GM23338 (cell line): ENCODE data around the gene DSCAML1.

ENCODE experiments used
- CREB1 ChIP-seq: fragments of 250-450 bp; sonication (Bioruptor Pico); IDR thresholded peaks from 2 replicates; pipeline ENCODE4 v1.5.0; 2020; ENCODE audit warnings: low read depth, mild to moderate bottlenecking, moderate library complexity
- CTCF ChIP-seq, 2 experiments: fragments of 200-600 bp in 1 of 2; sonication (generic) in 1 of 2; conservative IDR thresholded peaks; 2 replicates each; pipeline versions ENCODE4 v1.5.1 to v1.6.1; 2016 to 2017; ENCODE audit warnings: antibody characterized with exemption in 2 of 2, low read depth in 2 of 2, mild to moderate bottlenecking in 2 of 2, moderate library complexity in 1 of 2
- ETS1 ChIP-seq: IDR thresholded peaks from 2 replicates; pipeline ENCODE4 v1.6.1; 2016; ENCODE audit warnings: antibody characterized with exemption
- EZH2 ChIP-seq: fragments of 200-600 bp; sonication (generic); IDR thresholded peaks from one replicate; pipeline ENCODE4 v1.8.0; 2017; ENCODE audit warnings: antibody characterized with exemption, mild to moderate bottlenecking, low read depth; ENCODE audit not compliant: unreplicated experiment
- EZH2phosphoT487 ChIP-seq: fragments of 200-600 bp; sonication (generic); IDR thresholded peaks from one replicate; pipeline ENCODE4 v1.8.1; 2018; ENCODE audit warnings: antibody characterized with exemption; ENCODE audit not compliant: unreplicated experiment
- NANOG ChIP-seq: IDR thresholded peaks from 2 replicates; pipeline ENCODE4 v1.6.1; 2016; ENCODE audit warnings: antibody characterized with exemption, borderline replicate concordance
- POLR2AphosphoS5 ChIP-seq: IDR thresholded peaks from 2 replicates; pipeline ENCODE4 v1.6.1; 2016; ENCODE audit warnings: antibody characterized with exemption, low read depth
- REST ChIP-seq: IDR thresholded peaks from one replicate; pipeline ENCODE4 v1.6.1; 2018; ENCODE audit warnings: antibody characterized with exemption; ENCODE audit not compliant: unreplicated experiment
- STAT1 ChIP-seq: IDR thresholded peaks from one replicate; pipeline ENCODE4 v1.6.1; 2016; ENCODE audit warnings: antibody characterized with exemption; ENCODE audit not compliant: unreplicated experiment
- ZNF462 ChIP-seq: fragments of 250-450 bp; sonication (Bioruptor Pico); IDR thresholded peaks from 2 replicates; pipeline ENCODE4 v1.5.0; 2020; ENCODE audit warnings: mild to moderate bottlenecking, moderate library complexity

- TF ChIP-seq CTCF (conservative IDR thresholded peaks at IDR 0.05; ENCODE audit: low read depth in 2 of 2) (no peak), POLR2AphosphoS5 (no peak), EZH2 (no peak), CREB1 (no peak), REST (no peak), EZH2phosphoT487 (no peak), STAT1 (no peak), NANOG (no peak), ZNF462 (CRISPR knock-in tag) (no peak), ETS1 (no peak)
Measured at GRCh38 chr11:117382746-117383145, 414.3 kb downstream of the DSCAML1 start.
